Measurements from ENCODE around the gene FMNL1.

Gene FMNL1

GRCh38 chr17:45235416-45236281, 14.0 kb downstream of the FMNL1 start:
- peak; percentile 72 for TF ChIP-seq CTCF (IDR thresholded peaks at IDR 0.05; ENCODE audit: insufficient read depth, low read length, poor library complexity, severe bottlenecking)
- no peak overlapping the region for H3K4me3 ChIP-seq (replicated peaks; ENCODE audit: low read depth, low read length)
- peak; percentile 51 for DNase-seq (ENCODE audit: extremely low read depth, insufficient read length)
- no peaks in the 10 kb centered on the region for H3K27me3 ChIP-seq (replicated peaks; ENCODE audit: control insufficient read depth, insufficient read depth, low read length)
- H3K36me3 ChIP-seq (ENCODE audit: control insufficient read depth, insufficient read depth, low read length), result peaks cover 33% of the 10 kb centered on the region

- peaks cover 37% of the 10 kb centered on the region for H3K36me3 ChIP-seq (ENCODE audit: control insufficient read depth, insufficient read depth, low read length)
- H3K4me3 ChIP-seq (replicated peaks; ENCODE audit: low read depth, low read length), result no peak overlapping the region
- DNase-seq (ENCODE audit: extremely low read depth, insufficient read length), result no peak
- H3K27me3 ChIP-seq (replicated peaks; ENCODE audit: control insufficient read depth, insufficient read depth, low read length), result no peaks in the 10 kb centered on the region
- TF ChIP-seq CTCF (IDR thresholded peaks at IDR 0.05; ENCODE audit: insufficient read depth, low read length, poor library complexity, severe bottlenecking), result no peak
These were observed 14.6 kb downstream of the FMNL1 start for GRCh38 chr17:45236282-45236606.

- no peak for DNase-seq (ENCODE audit: extremely low read depth, insufficient read length)
- TF ChIP-seq CTCF (IDR thresholded peaks at IDR 0.05; ENCODE audit: insufficient read depth, low read length, poor library complexity, severe bottlenecking), result no peak
- Histone ChIP-seq H3K27me3 (replicated peaks; ENCODE audit: control insufficient read depth, insufficient read depth, low read length) (no peaks in the 10 kb centered on the region), H3K4me3 (replicated peaks; ENCODE audit: low read depth, low read length) (no peak overlapping the region), H3K36me3 (ENCODE audit: control insufficient read depth, insufficient read depth, low read length) (peaks cover 41% of the 10 kb centered on the region)
These were observed 16.0 kb downstream of the FMNL1 start for GRCh38 chr17:45237686-45238085.

GRCh38 chr17:45238155-45238774, 16.6 kb downstream of the FMNL1 start:
- Histone ChIP-seq H3K36me3 (ENCODE audit: control insufficient read depth, insufficient read depth, low read length) (peaks cover 46% of the 10 kb centered on the region), H3K27me3 (replicated peaks; ENCODE audit: control insufficient read depth, insufficient read depth, low read length) (no peaks in the 10 kb centered on the region), H3K4me3 (replicated peaks; ENCODE audit: low read depth, low read length) (no peak overlapping the region)
- no peak for TF ChIP-seq CTCF (IDR thresholded peaks at IDR 0.05; ENCODE audit: insufficient read depth, low read length, poor library complexity, severe bottlenecking)
- no peak for DNase-seq (ENCODE audit: extremely low read depth, insufficient read length)

GRCh38 chr17:45240905-45241327, 19.2 kb downstream of the FMNL1 start:
- no peak for TF ChIP-seq CTCF (IDR thresholded peaks at IDR 0.05; ENCODE audit: insufficient read depth, low read length, poor library complexity, severe bottlenecking)
- DNase-seq (ENCODE audit: extremely low read depth, insufficient read length), result no peak
- Histone ChIP-seq H3K4me3 (replicated peaks; ENCODE audit: low read depth, low read length) (no peak overlapping the region), H3K36me3 (ENCODE audit: control insufficient read depth, insufficient read depth, low read length) (peaks cover 59% of the 10 kb centered on the region), H3K27me3 (replicated peaks; ENCODE audit: control insufficient read depth, insufficient read depth, low read length) (no peaks in the 10 kb centered on the region)
